Gastrocnemius medialis (tissue), 4 donors: Measurements from ENCODE around the gene ESPNL.
A peak's percentile ranks its signal among the peaks of the same experiment; 100 is the strongest.

Source experiments
- POLR2A ChIP-seq, 2 donors: fragments of 450-650 bp; IDR thresholded peaks; one replicate each; pipeline ENCODE4 v1.6.1; 2017; ENCODE audit warnings: antibody characterized with exemption in 2 of 2, mild to moderate bottlenecking in 2 of 2, moderate library complexity in 2 of 2
- TF ChIP-seq, protein P1 (sequence below), 5 experiments: fragments of 450-650 bp in 3 of 5; fragments of 200-600 bp in 2 of 5; sonication (generic) in 2 of 5; IDR thresholded peaks in 4 of 5; conservative IDR thresholded peaks in 1 of 5; 1 replicate in 4 of 5; 2 replicates in 1 of 5; pipeline ENCODE4 v1.5.1; 2016 to 2019; ENCODE audit warnings: antibody characterized with exemption in 5 of 5, mild to moderate bottlenecking in 3 of 5, moderate library complexity in 3 of 5

DNA sequence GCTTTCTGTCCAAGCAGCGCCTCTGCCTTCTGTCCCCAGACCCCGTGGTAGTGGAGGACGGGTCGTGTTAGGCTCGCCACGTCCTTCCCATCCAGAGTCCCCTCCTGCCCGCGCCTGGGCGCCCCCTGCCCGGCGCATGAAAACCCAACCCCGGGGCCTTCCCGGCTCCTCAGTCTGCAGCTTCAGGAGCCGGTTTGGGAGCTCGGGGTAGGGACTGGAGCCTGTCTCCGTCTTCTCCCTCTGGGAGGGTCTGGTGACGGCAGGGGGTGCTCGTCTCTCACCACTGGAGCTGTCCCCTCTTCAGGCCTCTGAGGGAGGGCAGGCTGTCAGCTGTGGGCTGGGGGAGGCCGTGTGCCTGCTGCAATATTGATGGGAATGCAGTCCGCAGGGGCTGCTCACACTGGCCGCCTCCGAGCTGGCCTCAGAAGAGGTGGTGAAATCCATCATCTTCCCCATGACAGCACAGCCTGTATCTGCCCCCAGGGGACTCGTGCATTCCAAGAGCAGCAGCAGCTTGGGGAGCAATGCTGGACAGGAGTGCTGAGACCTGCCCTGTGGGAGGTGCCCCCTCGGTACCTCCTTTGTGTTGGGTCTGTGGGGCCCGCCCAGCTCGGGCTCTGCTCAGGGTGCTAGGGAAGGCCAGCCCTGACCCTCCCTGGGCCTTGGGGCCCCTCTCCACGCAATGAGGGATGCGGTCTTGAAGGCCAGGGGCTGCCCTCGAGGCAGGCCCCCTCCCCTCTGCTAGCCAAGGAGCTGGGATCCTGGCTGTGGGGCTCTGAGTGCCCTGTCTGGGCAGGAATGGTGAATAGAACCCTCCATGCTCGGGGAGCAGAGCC lies 20.5 kb downstream of the ESPNL start:
- TF ChIP-seq, protein P1, sequence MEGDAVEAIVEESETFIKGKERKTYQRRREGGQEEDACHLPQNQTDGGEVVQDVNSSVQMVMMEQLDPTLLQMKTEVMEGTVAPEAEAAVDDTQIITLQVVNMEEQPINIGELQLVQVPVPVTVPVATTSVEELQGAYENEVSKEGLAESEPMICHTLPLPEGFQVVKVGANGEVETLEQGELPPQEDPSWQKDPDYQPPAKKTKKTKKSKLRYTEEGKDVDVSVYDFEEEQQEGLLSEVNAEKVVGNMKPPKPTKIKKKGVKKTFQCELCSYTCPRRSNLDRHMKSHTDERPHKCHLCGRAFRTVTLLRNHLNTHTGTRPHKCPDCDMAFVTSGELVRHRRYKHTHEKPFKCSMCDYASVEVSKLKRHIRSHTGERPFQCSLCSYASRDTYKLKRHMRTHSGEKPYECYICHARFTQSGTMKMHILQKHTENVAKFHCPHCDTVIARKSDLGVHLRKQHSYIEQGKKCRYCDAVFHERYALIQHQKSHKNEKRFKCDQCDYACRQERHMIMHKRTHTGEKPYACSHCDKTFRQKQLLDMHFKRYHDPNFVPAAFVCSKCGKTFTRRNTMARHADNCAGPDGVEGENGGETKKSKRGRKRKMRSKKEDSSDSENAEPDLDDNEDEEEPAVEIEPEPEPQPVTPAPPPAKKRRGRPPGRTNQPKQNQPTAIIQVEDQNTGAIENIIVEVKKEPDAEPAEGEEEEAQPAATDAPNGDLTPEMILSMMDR (IDR thresholded peaks at IDR 0.05 in 4 of 5, conservative IDR thresholded peaks at IDR 0.05 in 1 of 5), result peak in 1 of 5 experiments; percentile 32
- no peak for TF ChIP-seq POLR2A (IDR thresholded peaks at IDR 0.05)
